Left kidney (tissue), 2 donors: ENCODE results near the gene CLTB. TPM values are rescaled to one million over a fixed set of nuclear protein-coding genes. Genes with fewer than 3 reads are reported as not detected.

ENCODE experiments used
- DNase-seq: peaks from one replicate; pipeline ENCODE4 v3.0.0-alpha.2; 2013
- polyA plus RNA-seq: library from polyadenylated mRNA; unstranded; fragments of 120-200 nt; gene quantifications from one replicate; pipeline ENCODE4 v1.2.1, GENCODE V29; 2013; ENCODE audit not compliant: insufficient read length

CLTB gene
- polyA plus RNA-seq, 1 donor = 45.0 TPM

- DNase-seq = no peak
Observed at GRCh38 chr5:176353533-176353932, 62.8 kb downstream of the CLTB start.

DNA sequence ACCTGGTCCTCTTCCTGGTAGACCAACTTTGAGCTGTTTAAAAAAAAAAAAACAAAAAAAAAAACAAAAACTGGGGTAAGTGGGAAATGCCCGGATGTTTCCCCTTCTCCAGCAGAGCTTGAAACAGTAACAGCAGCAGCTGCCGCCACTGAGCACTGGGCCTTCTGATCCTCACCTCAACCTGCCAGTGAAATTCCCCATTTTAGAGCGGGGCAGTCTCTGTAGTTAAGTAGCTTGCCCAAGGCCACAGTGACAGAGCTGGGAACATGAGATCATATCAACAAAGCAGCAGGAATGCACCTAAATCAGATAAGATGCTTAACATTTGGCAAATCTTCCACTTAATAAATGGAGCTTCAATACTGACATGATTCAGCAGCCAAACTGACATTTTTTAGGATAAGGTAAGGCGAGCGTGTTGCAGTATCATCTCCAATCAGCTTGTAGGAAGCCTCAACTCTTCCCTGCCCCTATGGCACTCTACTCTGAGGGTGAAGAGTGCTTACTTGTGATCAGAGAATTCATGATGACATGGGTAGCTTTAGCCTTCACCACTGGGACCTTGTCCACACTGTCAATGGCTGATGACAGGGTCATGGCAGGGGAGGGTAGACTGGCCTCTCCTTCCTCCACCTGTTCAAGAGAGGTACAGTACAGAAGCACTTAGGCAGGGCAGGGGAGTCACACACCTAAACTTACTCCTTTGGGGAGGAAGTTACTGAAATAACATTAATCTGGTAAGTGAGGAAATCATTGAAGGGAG, 64.0 kb downstream of the CLTB start:
- no peak for DNase-seq

DNA sequence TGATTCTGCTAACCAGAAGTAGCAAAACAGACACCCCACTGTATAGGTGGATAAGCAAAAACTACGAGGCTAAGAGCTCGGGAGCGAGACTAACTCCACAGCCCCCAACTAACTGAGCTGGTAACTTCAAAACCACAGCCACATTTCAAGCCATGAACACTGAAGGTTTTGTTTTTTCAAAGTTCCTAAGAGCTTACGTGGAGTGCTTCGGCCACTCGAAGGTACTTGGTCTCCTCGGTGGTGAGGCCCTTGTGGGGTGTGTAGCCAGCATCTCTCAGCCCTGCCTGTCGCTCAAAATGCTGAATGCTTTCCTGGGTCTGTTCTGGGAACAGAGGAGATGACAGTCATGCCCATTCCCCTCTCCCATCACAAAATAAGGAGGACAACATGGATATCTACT, 65.9 kb downstream of the CLTB start:
- DNase-seq = no peak

DNA sequence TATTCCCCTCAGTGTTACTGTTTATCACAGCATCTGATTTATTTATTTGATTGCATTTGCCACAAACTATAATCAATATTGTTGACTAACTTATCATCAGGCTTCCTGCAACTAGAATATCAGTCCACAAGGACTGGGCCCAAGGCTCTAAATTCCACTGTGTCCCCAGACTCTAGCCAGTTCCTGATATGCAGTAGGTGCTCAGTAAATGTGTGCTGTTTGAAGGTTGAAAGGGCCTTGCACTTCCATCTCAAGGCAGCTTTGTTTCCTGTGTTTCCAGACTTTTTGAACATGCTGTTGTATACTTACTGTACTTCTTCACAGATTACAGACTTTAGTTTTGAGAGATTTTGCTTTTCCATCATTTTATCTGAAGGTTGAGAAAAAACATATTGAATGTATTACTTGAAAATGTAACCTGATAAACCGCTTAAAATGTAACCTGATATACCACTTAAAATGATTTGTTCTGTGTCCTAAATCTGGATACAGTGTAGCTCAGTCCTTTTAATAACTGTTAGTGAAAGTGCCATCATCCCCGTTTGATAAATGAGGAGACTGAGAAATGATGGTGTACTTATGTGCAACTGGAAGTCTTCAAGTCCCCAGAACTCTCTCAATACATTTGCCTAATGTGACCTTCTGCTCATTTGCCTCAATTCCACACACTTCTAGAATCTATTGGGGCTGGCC, 73.4 kb downstream of the CLTB start:
- DNase-seq = no peak

Other genes starting within 250 kb of the CLTB start
- gene SIMC1, start 178.1 kb downstream of the CLTB start, polyA plus RNA-seq = 20.5 TPM
- 152 TPM for gene KIAA1191, start 54.8 kb downstream of the CLTB start, polyA plus RNA-seq
- gene ARL10, start 51.1 kb downstream of the CLTB start, polyA plus RNA-seq = 16.8 TPM
- 30.8 TPM for gene NOP16, start 27.9 kb downstream of the CLTB start, polyA plus RNA-seq
- 89.8 TPM for gene HIGD2A, start 27.8 kb downstream of the CLTB start, polyA plus RNA-seq
- gene FAF2, start 31.8 kb upstream of the CLTB start, polyA plus RNA-seq = 56.6 TPM
- 51.1 TPM for gene RNF44, start 120.9 kb upstream of the CLTB start, polyA plus RNA-seq
- gene CDHR2, start 132.8 kb upstream of the CLTB start, polyA plus RNA-seq = 25.0 TPM
- gene GPRIN1, start 193.6 kb upstream of the CLTB start, polyA plus RNA-seq = 2.2 TPM
- gene SNCB, start 214.0 kb upstream of the CLTB start, polyA plus RNA-seq = 0.20 TPM
- gene EIF4E1B, start 214.1 kb upstream of the CLTB start, polyA plus RNA-seq = not detected
- gene TSPAN17, start 230.9 kb upstream of the CLTB start, polyA plus RNA-seq = 29.3 TPM